DMS114 treated with DMSO at 0.1 percent for 48 hours (cell line): Measurements from ENCODE around the gene SPEM3.

Source experiments
- DNase-seq: peaks from one replicate; lab custom pipeline; 2025; ENCODE audit not compliant: unreplicated experiment; lab: John Stamatoyannopoulos, UW

The SPEM3 gene

DNA sequence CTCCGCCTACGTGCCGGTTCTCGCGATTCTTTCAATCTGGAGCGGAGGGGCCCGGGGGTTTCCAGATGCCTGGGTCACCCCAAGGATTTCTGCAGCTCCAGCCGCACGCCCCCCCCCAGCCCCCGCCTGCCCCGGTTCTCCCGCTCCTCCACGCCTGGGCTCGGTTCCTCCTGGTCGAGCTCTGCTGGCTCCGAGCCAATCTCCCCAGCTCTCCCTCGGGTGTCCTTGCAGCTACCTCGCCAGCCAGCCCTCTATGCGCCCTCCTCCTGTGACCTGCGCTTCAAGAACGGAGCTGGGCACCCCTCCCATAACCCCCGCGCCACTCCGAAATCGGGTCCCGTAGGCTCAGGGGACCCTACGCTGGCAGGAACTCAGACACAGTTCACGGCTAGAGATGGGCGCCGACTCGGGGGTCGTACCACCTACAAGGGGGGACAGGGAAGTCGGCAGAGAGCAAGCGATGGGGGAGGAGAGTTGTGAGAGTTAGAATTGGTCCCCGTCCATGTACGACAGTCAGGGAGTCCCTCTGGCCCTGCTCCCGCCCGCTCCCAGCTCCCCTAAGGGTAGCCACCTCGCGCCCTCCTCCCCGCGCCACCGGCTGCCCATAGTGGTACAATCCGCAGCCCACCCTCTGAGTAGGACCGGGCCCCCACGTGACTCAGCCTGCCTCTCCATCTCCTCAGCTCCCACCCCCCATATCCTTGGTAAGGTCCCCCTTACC, 11.6 kb downstream of the SPEM3 start:
- DNase-seq = no peak

DNA sequence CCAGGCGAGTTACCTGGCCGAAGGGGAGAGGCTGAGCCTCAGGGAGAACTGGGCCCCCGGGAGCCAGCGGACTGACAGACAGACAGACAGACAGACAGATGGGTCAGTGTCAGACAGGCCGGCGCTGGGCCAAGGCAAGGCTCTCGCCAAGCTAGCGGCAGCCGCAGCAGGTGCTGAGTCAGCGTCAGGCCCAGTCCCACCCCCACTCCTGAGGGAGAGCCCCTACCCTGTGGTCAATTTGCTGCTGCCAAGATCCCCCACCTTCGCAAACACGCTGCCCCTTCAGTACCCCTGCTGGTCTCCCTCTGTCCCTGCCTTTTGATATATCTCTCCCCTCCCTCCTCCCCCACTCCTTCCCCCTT, 12.2 kb downstream of the SPEM3 start:
- no peak for DNase-seq

DNA sequence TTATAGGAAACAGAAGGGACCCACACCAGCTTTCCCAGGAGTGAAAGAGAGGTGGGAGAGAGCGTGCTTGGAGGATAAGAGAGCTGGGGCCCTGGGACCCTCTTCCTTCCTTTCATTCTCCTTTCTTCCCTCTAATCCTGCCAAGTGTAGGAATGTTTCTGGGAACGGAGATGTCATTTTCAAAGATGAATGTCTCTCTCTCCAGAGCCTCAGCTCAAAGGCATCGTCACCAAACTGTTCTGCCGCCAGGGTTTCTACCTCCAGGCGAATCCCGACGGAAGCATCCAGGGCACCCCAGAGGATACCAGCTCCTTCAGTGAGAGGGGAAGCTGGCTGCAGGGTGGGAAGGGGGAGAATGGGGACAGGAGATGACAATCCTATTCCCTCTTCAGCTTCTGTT, 12.6 kb downstream of the SPEM3 start:
- no peak for DNase-seq

DNA sequence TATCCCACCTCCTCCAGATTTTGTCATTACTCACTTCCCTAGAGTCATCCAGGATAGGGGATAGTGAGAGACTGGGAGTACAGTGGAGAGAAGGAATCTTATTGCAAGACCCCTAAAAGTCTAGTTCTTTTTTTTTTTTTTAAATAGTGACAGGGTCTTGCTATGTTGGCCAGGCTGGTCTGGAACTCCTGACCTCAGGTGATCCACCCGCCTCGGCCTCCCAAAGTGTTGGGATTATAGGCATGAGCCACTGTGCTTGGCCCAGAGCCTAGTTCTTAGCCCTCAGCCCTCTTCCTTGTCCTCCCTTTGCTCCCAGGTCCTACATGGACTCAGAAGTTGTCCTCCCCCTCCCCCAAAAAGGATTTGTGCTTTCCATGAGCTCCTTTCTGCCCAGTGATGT, 13.5 kb downstream of the SPEM3 start:
- DNase-seq = no peak

DNA sequence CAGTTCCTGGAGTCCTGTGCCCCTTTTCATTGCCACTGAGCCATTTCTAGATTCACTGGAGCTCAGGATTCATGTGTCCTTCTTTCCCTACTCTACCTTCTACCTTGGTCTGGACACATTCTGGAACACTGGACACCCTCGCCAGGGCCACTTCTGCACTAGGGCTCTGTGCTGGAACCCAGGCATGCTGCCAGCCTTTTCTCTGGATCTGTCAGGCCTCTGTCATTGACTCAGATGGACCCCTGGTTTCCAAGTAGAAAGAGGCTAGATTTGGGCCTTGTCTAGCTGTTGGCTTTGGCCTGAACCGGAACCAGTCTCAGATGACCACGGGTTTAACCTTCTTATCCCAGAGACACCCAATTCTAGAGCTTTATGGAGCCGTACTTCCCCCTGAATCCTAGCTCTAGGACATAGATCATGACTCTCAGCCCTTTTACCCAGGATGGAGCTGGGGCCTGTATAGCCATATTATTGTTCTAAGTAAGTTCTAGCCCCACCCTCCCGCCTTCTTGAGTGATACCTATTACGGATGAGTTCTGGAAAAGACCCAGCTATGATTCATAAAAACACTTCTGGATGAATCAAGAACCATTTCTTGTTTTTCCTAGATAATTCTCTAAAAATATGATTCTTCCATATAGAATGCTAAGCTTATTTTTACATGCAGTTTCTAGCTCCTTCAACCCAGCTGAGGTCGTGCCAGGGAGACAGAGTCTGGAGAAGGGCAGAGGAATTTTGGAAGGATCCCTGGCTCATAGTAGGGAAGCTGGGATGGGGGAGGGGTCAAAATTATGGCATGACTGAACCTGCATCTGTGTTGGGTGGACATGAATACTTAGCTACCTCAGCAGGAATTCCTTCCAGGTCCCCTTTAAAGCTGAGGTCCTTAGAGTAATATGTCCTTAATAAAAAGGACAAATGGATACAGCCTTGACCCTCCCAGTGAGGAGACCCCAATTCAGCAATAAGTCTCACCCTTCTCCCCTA, 15.1 kb downstream of the SPEM3 start:
- DNase-seq = no peak

DNA sequence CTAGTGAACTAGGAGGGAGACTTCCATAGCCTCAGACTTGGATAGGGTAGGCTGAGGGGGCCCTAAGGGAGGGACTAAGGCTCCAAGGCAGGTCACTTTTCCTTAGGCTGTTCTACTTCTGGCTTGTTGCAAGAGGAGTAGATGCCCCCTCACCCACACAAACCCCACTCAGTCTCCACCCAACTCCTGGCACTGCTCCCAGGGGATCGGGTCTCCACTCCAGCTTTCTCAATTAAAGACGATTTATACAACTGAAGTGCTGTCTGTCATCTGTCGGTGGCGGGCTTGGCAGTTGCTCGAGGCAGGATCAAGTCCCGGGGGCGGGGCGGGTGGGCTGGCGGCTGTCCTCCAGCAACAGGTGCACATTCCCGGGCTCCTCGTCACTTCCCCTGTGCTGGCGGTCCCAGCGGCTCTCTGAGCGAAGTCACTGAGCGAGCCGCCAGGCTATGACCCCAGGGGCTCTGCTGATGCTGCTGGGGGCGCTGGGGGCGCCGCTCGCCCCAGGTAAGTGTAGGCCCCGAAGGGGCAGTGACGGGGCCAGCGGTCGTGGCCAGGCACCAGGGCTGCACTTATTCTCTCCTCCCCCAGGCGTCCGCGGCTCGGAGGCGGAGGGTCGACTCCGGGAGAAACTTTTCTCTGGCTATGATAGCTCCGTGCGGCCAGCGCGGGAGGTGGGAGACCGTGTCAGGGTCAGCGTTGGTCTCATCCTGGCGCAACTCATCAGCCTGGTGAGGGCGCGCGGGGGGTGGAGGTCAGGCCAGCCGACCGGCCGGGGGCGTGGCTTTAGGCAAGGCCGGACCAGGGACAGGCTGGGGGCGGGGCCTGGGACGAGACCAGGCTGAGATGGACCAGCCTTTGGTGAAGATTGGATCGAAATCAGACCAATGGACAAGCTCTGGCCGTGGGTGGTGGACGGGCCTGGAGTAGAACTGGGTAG, 16.3 kb downstream of the SPEM3 start, which contains the start of gene CHRNB1:
Gene CHRNB1, plus strand, starts transcription at position 380 of the 937 bp plus-strand sequence. Its CDS starts 67 bp downstream, at position 447.
- no peak for DNase-seq

DNA sequence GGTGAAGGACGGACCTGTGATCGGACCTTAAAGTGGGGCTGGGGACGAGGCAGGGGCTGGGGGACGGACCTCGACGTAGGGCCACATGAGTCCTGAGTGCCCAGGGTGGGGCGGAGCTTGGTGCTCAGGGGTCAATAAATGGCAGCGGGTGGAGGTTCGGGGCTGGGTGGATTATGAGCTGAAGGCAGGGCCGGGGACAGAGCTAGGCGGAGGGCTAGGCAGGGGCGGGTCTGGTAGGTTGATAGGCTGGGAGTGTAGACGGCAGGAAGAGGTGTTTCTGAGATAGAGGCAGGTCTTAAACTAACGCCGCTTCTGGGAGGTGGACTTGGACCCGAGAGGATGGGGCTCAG, 16.9 kb downstream of the SPEM3 start:
- DNase-seq = no peak

DNA sequence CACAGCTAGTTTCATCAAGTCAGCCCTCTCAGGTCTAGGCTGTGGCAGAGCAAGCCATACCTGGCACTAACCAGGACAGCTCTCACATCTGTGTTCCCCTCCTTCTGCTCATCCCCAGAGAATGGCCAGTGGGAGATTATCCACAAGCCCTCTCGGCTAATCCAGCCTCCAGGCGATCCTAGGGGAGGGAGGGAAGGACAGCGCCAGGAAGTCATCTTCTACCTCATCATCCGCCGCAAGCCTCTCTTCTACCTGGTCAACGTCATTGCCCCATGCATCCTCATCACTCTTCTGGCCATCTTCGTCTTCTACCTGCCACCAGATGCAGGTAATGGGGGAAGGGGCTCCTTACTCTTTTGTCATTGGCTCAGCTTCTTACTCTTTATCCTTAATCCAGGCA, 19.8 kb downstream of the SPEM3 start:
- DNase-seq = no peak

DNA sequence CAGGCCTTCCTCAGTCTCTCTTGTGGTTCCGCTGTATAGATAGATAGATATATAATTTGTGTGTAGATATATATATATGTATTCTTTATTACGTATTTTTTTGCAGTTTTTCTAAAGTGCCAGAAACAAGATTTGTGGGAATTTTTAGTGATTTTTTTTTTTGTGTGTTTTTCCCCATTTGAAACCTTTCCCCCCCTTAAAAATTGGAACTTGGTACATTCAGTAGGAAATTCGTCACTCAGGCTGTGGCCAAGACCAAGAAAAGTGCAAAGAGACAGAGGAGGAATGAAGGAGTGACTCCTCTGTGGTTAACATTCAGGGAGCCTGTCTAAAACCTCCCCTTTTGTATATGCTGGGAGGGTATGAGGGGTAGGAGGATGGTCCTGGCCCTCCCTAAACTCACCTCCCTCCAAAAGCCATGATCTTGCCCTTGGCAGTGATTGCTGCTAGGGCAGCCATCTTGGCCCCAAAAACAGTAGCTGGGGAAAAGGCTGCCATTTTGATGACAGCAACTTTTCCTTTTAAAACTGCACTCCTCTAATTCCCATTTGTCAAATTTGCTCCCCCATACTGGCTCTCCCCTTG, 31.4 kb downstream of the SPEM3 start:
- no peak for DNase-seq

DNA sequence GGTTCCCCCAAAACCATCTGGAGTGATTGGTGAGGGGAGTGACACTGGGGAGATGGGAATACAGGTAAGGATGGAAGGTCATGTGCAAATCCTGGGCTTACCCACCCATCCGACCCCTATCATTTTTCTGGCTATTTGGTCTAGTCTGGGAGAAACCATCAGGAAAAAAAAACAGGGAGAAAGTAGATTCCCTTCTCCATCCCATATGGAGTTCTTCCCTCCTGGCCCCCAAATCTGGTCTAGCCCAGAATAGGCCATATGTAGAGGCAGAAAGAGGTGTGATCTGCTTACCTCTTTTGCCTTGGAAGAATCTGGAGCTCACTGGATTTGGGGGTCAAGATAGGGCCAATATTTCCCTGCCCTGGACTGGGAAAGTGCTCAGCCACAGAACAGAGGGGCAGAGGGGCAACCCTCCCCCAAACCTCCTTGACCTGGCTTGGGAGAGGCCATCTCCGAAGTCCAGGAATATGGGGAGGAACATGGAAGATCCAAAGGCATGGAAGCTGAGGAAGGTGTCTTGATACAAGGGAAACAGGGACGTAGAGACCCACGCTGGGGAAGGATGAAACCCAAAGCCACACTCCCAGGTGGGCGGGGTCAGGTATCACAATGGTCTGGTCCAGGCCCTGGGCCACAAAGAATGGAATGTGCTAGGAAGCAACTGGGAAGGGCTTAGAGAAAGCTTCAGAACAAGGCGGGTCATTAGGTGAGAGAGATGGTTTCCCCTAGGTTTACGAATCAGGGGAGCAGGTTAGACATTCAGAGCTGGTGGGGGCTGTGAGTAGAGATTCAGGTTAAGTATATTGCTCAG, 32.4 kb downstream of the SPEM3 start:
- DNase-seq = no peak

DNA sequence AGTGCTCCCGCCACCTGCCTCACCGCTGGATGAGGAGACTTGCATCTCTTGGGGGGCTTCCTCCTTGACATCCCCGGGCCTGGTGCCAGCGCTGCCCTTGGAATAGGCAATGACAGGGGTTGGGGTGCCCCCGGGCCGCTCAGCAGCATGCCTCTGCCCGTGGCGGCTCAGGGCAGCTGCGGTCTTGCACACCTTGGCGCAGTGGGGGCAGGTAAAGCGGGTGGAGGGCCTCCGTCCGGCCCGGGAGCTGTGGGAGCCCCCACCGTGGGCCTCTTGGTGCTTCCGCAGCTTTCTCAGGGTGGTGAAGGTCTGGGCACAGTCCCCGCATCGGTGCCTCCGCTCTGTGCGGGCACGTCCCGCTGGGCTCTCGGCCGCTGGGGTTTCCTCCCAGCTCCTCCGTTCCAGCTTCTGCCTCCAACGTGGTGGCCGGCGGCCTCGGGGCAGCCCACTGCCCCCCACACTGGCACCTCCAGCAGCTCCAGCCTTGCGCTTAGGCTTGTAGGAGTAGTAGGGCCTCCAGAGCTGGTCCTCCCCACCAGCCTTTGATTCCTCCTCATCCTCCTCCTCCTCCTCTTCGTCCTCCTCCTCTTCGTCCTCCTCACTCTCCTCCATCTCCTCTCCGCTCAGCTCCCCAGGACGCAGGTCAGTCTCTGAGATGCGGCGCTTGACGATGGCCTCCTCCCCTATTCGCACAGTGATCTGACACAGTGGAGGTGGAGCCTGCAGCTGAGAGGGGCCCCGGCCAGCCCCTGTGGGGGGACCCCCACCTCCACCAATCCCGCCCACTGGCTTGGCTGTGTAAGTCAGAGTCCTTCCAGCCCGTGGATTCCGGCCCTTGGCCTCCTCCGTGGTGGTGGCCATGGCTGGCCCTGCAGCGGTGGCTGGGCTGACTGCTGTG, 34.1 kb downstream of the SPEM3 start:
- DNase-seq = no peak

DNA sequence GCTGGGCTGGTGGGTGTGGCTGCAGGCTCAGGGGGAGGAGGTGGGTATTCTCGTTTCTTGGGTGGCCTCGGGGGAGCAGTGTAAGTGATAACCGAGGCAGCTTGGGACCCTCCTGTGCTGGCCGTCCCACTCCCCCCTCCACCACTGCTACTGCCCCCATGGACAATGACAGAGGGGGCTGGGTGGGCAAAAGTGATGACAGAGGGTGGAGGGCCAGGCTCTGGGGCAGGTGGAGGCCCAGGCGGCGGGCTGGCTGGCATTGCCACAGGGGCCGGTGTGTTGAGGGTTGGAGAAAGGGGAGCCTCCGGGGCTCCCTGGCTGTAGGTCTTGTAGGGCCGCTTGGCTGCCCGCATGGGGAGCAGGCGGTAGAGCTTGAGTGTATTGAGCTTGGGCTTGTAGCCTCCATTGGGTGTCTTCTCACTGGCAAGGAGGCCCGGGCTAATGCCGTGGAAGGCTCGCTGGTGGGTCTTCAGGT, 34.8 kb downstream of the SPEM3 start:
- DNase-seq = no peak

DNA sequence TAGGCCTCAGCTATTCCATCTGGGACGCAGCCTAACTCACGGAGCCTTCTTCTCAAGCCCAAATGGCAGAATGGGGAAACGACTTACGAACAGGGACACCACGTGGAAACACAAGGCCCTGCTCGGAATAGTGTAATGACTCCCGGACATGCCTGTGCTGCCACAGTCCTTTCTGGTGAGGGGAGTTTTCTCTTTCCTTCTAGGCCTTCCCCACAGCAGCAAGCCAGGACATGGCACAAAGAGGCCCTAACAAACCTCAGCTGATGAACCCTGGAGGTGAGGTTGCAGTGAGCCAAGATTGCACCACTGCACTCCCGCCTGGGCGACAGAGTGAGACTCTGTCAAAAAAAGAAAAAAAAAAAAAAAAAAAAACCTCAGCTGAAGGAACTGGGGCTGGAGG, 35.4 kb downstream of the SPEM3 start:
- DNase-seq = no peak

DNA sequence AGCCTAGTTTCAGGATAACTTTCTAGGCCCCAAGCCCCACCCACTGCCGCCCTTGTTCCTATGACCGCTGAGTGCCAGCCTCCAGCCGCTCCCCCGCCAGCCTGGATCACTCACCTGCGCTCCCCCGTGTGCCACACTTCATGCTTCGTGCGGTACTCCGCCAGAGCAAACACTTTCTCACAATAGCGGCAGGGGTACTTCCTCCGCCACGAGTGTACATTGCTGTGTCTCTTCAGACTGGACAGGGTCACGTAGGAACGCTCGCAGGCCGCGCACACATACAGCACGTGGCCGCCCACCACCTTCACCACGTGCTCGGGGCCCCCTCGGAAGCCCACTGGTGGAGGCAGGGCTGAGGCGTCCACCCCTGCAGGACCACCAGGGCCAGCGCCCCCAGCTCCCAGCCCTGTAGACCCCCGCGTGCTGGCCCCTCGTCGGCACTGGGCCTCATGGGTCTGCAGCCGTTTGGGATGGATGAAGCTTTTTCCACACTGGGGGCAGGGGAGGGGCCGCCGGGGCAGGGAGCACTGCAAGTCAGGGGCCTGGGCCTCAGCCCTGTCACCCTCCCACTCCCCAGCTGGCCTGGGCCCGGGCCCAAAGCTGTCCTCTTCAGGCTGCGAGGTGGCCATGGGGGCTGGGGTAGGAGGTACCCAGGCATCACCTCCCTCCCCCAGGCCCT, 37.1 kb downstream of the SPEM3 start:
- DNase-seq = no peak

DNA sequence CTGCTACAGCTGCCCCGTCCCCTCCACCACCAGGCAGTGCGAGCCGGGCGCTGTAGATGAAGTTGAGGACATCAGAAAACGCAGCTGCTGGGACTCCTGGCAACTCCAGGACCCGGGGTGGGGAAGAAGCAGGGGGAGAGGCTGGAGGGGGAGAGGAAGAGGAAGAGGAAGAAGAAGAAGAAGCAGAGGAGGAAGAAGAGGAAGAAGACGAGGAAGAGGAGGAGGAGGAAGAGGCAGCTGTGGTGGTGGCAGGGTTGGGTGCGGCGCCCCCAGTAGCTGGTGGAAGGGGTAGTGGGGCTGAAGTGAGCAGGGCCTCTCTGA, 37.6 kb downstream of the SPEM3 start:
- DNase-seq = no peak

DNA sequence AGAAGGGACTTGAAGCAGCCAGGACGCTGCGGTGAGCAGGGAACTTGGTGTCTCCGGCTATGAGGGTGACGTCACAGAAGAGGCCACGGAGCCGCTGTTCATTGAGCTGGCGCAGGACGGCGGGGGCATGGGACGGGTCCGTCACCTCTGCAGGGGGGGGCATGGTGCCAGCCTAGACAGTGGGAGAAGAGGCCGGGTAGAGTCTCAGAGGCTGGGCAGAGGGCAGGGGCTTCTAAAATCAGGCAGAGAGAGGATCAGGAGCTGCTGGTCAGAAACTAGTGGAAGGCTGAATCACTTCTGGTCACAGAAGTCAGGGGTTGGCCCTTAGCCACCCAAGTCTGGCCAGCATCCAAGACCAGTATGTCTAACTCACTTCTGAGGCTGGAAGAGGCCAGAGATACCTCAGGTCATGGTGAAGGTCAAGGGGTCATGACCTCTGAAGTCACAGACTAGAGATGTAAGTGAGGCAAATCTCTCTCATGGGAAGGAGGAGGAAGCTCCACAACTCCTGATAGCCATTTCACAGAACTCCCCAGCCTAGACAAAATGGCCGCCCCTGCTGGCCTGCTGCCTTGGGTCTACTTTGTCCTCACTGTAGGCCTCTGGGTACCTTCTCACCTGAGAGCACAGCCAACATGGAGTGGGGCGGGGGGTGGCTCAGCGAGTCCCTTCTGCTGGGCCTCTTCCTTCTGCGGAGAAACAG, 38.1 kb downstream of the SPEM3 start:
- no peak for DNase-seq

DNA sequence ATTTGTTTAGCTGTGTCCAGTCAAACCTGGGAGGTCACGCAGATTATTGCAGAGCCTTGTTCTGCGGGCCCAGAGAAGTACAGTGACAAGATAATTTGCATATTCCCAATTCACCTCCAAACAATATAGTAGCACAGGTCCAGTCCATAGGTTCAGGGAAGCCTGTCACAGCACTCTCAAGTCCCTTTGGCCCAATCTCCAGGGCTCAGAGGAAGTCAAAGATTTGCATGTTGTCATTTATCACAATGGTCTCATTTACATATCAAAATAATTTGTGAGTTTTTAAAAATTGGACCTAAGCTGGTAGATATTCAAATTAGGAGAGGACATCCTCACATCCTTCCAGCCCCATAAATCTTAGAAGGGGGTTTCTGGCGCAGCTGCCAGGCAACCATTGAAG, 38.8 kb downstream of the SPEM3 start:
- DNase-seq = no peak

DNA sequence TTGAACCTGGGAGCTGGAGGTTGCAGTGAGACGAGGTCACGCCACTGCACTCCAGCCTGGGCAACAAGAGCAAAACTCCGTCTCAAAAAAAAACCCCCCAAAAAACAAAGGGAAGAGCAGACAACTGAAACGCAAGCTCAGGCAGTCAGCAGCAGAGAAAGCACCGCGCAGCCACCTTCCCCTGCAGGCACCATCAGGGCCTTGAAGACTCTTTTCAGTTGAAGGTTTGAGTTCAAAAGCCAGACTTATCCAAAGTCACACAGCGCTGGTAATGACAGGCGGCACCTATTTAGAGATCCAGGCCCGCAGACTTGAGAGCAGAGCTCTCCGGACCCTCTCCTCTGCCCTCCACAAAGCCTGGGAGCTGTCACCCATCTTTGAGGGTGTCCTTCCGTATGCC, 39.6 kb downstream of the SPEM3 start:
- DNase-seq = no peak
